DMS 273 treated with DMSO at 0.1 percent for 48 hours (cell line): ENCODE results near the gene RHOT2.

Source experiments
- DNase-seq: peaks from one replicate; lab custom pipeline; 2025; lab: John Stamatoyannopoulos, UW

The RHOT2 gene

DNA sequence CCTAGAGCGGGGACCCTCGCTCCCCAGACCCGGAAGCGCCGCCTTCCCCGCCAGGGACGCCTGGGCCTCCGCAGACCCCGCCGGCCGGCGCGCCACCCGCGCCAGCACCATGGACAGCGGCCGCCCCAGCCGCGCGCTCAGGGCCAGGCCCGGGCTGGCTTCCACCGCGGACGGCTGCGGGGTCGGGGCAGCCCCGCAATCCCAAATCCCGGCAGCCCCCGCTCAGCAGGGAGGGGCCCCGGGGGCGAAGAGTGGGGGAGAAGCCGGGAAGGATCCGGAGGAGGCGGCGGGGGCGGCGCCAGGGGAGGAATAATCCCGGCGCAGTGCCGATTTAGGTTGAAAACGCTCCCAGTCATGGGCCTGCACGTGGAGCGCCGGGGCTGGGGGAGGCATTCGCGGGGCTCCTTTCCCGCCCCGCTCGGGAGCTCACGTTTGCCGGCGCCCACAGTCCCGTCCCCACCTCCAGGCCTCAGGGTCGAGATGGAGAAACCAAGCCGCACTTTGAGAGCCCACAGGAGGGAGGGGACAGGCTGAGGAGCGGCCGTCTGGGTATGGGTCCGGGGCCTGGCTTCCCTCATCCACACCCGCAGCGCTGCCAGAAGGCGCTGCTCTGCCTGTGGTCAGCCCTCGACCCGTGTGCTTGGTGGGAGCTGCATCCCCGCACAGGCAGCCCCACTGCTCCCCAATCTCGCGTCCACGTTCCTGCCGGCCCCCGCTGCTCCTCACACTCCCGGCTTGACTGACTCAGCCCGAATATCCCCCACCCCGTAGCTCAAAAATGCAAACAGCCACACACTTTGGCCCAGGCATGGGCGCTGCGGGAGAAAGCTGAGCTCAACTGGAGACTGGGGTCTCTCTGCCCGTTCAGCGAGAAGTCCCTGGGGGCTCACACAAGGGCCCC is 33.0 kb downstream of the RHOT2 start:
- no peak for DNase-seq

DNA sequence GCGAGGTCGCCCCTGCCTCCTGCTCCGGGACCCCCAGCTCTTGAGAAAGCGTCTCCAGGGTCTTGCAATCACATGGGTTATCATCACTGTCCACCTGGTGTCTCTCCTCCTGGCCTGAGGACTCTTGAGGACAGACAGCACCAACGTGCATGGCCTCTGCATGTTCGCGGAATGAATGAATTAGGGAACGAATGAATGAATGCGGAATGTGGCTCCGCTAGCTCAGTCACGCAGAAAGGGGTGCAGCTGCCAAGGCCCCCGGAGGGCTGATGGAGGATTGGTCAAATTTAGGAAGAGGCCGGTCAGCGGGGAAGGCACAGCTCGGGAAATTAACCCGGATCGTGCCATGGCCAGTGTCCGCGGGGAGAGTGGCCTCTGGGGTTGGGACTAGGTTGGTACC is 34.4 kb downstream of the RHOT2 start:
- no peak for DNase-seq

DNA sequence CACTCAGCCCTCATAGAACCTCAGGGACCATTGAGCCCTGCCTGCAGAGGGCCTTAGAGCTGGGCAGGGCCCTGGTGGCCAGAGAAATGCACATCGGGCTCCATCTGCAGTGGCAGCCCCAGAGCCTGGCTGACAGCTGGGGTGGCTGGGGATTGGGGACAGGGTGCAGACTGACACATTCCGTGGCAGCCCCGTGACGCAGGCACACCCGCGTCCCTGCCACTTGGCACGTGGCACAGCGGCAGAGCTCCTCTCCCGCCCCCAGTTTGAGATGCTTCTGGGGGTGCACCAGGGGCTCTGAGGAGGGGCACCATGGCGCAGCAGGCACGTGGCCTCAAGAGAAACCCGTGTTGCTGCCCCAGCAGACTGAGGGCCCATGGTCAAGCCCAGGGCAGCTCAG is 35.5 kb downstream of the RHOT2 start:
- no peak for DNase-seq

DNA sequence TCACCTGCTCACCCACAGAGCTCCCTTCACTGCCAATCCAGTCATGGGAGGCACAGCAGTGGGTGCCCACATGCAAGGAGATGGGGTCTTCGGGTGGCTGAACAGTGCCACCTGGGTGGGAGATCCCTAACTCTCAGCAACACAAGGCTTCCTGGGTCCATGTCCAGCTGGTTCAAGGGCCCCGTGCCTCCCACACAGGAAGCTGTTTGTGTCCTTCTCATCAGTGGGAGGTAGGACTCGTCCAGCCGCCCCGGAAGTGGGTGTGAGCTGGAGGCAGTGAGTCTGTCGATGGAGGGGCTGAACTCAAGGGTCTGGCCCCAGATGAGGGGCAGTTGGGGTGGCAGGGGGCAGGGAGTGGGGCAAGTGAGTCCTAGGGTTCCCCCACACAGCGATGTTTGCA is 36.1 kb downstream of the RHOT2 start:
- DNase-seq, result no peak

DNA sequence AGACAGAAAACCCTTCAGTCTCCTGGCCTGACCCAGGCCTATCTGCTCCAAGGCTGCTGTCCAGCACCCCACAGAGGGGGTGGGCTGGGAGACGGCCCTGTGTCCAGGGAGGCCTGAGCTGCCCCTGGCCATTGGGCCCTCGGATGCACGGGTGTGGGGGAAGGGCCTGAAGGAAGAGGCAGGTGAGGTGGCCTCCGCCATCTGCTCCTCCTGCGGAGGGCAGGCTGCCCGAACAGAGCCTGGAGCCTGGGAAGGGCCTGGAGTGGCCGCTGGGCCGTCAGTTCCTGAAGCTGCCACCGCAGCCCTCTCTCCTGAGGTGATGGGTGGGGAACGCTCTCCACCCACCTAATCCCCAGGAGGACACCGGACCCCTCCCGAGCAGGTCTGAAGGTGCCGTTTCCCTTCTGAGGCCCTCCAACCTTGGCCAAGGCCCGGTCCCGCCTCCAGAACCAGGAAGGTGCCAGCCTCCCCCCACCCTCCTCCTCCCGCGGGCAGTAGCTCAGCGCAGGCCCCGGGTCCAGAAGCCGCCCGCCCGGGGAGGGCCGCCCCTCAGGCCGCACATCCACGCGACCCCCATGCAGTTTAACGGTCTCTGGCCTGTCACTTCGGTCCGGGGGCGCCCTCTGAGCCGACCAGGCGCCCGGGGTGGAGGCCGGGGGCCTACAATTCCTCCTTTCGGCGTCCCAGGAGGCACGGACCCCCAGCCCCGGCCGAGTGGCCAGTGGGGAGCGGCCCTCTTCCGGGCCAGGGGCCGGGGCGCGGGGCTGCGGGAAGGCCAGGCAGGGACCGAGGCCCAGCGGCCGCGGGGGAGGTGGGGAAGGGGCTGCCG is 36.8 kb downstream of the RHOT2 start:
- no peak for DNase-seq

DNA sequence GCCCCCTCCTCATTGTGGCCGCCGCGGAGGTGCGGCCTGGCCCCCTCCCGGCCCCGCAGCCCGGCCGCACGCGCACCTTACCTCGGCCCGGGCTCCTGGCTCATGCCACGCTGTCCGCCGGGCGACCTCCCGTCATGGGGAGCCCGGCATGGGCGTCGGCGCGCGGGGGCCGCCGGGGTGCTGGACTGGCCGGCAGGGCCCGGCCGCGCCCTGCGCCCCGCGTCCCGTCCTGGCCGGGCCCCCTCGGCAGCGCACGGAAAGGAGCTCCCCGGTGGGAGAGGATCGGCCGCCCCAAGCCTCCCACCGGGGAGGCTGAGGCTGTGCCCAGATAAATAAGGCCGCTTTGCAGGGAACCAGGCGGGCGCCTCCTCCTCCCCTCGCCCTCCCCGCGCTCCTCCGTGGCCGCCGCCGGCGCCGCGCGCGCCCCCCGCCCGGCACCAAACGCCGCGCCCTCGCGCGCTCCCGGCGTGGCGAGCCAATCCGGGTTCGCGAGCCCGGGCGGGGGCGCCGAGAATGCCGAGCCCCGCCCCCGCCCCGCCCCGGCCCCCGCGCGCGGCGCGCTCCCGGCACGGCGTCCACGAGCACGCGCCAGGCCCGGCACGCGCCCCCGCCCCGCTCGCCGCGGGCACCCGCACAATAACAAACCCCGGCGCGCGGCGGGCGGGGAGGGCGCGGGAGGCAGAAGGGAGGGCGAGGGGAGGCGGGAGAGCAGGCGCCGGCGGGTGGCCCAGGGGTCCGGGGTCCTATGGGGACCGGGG is 37.7 kb downstream of the RHOT2 start, which contains the start of gene FBXL16:
TSS of gene FBXL16 (minus strand) at position 371 of the 758 bp plus-strand sequence. CDS start 8,396 bp downstream, outside the sequence.
- DNase-seq, result no peak

DNA sequence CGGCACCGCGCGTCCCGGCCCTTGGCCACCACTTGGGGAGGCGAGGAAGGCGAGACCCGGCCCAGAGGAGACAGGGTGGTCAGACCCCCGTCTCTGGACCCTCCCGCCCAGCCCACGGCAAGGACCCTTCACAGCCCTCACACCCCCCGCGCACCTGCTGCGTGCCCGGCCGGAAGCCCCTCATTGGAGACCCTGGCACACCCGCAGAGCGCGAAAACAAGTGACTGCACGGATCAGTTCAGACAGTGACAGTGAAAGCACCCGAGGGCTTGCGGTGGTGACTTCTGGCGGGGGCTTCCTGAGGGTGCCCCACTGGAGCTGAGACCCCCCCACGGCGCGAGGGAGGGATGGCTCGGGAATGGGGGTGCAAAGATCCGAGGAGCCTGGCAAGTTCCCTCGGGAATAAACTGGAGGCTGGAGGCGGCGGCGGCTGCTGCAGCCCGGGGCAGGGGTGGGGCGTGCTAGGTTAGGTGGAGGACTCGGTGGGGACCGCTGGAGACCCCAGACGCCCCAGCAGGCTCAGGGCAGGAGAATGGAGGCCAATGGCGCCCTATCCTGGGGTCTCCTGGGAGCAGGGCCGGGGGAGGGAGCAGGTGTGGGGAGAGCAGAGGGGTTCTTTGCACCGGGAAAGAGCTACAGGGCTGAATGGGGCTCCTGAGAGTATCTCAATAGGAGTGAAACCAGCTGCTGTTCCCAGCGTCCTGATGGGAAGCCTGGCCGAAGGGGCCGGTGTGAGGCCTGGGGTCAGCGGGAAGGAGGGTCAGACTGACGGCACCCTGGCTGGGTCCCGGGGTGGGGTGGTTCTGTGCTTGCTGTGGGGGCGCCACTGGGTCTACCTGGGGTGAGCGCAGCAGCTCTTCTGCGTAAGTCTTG is 38.5 kb downstream of the RHOT2 start:
- no peak for DNase-seq

DNA sequence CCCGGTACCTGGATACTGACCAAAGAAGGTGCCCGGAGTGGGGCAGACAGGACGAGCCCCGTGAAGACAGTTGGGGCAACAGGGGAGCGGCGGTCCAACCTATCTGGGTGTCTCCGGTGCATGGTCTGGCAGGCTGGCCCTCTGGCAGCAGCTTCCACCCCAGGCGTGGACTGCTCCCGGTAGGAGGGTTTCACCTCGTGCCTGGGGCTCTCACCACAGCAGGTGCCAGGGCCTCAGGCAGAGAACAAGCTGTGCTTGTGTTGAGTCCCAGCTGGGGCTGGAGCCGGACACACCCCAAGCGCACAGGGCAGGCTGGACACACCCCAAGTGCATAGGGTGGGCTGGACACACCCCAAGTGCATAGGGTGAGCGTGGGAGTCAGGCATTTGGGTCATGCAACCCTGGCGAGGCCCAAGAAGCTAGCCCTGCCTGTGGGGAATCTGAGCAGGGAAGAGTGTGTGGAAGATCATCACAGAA is 39.2 kb downstream of the RHOT2 start:
- DNase-seq, result no peak

DNA sequence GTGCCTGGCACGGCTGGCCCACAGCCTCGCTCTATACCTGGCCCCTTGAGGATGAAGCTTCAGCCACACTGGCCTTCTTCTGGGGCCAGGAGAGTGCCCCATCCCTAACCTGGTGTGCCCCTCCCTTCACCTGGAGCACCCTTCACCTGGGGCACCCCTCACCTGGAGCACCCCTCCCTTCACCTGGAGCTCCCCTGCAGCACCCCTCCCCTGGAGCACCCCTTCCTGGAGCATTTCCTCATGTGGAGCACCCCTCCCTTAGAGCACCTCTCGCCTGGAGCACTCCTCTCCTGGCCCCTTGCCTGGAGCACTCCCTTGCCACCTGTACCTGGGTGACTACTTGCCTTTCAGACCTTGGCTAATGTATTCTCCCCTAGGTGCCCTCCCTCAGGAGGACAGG is 40.1 kb downstream of the RHOT2 start:
- DNase-seq, result no peak

DNA sequence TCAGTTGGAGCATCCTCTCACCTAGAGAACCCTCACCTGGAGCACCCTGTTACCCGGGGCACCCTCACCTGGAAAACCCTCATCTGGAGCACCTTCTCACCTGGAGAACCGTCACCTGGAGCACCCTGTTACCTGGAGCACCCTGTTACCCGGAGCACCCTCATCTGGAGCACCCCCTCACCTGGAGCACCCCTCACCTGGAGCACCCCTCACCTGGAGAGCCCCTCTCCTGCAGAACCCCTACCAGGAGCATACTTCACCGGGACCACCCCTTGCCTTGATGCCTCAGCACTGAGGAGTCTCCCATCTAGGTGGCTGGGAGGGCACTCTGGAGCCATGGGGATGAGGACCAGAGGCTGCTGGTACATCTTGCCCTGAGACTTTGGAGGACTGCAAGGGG is 41.0 kb downstream of the RHOT2 start:
- DNase-seq, result no peak

DNA sequence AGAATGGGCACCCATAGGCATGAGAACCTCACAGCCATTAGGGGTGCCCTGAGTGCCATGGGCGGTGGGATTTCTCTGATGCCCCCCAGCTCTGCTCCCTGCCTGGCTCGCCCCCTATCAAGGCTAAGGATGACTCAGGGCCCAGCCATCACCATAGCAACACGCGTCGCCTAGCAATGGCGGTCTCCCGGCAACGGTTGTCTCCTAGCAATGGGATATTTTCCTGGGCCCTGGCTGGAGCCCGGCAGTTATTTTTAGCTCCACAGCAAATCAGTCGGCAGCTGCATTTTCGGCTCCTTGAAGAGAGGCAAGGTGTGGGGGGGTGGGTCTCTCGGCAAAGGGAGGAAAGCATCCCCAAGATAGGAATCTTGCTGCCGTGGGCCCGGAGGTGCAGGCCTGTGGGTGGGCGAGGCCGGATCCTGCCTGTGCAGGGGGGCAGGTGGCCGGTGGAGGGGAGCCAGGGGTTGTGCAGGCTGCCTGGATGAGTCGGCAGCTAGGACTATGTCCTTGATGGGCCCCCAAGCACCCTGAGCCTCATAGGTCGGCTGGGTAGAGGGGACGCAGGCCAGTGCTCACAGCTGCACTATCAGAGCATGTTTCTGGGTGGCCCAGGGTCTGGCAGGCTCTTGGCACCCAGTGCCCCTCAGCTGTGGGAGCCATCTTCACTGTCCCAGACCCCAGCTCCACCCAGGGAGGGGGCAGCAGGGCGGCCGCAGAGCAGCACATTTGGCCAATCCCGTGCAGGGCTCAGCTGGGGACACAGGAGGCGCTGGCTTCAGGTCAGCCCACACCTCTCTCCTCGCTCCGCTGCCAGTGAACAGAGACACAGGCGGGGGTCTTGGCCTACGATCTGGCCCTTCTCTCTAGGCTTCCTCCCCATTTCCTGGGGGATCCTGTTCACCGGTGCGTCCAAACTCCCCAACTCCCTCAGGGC is 41.9 kb downstream of the RHOT2 start:
- peak; percentile 79 for DNase-seq

DNA sequence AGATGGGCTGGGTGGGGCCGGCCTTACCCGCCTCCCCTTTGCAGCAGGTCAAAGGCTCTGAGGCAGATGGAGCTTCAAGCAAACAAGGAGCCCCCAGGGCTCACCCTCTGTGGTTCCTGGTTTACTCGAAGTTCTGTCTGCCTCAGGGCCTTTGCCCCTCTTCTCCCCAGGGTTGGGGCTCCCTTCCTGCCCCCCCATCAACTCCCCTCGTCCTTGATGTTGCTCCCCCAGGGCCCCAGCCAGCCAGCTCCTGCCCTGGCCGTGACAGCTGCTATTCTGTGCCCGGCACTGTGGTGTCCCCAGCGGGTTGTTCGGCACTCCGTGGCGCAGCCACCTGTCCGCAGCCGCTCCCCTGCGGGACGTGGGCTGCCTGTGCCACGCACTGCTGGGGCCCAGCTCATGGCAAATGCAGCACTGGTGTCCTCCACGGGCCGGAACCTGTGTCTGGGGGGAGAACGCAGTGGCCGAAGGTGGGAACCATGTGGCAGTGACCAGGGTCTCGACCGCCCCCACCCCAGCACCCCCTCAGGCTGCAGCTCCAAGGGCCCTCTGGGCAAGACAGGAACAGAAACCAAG is 42.7 kb downstream of the RHOT2 start:
- no peak for DNase-seq

DNA sequence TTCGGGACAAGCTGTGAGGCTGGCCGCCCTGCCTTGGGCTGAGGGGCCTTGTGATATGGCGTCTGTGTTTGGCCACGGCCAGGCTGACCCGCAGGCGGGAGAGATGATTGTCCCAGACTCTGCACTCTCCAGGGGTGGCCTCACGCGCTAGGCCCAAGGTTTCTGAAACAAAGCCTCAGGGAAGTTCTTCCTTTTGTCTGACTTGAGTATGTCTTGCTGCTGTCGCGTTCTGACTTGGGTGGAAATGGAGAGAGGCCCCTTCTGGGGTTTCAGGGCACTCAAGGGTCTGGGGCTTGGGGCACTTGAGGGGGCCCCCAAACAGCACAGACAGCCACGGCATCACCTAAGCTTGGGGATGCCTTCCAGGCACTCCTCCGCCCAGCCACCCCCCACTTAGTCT is 43.2 kb downstream of the RHOT2 start:
- DNase-seq, result no peak

DNA sequence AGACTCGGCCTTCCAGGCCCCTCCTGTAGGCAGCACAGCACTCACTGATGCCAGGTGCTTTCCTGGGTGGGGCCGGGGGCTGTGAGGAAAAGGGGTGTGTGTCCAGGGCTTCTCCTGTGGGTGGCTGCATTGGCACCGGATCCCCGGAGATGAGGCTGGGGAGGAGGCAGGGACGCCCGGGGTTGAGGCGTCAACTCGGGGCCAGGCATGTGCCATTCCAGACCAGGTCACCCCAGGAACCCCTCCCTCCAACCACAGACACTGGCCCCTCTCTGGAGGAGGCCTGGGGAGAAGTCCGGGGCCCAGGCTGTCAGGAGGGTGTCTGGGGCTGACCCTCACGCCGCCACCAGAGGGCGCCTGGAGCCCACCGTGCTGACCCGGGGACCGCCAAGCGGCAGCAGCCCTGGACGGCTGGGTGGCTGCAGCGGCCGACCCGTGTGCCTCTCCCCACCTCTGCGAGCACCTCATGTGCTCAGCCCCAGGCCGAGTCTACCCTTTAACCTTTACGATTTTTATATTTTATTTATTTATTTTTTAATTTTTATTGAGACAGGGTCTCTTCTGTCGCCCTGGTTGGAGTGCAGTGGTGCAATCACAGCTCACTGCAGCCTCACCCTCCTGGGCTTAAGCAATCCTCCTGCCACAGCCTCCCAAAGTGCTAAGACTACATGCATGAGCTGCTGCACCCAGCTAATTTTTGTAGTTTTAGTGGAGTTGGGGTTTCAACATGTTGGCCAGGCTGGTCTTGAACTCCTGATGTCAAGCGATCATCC is 43.8 kb downstream of the RHOT2 start:
- no peak for DNase-seq

DNA sequence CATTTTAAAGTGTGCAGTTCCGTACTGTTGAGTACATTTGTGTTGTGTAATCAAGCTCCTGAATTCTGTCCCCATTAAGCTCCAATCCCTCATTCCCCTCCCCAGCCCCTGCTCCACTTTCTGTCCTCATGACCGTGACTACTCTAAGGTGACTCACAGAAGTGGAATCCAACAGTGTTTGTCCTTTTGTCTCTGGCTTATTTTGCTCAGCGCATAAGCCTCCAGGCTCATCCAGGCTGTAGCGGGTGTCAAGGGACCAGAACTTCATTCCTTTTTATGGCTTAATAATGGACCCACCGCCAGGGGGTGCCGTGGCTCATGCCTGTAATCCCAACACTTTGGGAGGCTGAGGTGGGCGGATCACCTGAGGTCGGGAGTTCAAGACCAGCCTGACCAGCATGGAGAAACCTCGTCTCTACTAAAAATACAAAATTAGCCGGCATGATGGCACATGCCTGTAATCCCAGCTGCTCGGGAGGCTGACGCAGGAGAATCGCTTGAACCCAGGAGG is 44.9 kb downstream of the RHOT2 start:
- DNase-seq, result peak; percentile 37

DNA sequence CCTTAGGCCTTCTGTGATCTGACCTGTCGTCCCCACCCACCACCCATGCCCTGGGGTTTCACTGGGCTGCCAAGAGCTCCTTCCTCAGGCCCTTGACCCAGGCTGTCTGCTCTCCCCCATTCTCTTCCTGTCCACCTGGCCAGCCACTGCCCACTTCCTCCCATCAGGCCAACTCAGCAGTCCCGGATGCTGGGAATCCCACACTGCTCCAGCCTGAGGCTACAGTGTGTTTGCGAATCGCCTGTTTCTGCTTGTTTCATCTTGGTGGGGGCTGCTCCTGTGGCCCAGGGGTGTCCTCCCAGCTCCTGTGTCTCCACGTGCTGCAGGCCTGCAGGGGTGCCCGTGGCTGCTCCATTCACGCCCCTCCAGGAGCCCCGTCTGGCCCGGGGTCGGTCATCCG is 46.1 kb downstream of the RHOT2 start:
- DNase-seq, result no peak

DNA sequence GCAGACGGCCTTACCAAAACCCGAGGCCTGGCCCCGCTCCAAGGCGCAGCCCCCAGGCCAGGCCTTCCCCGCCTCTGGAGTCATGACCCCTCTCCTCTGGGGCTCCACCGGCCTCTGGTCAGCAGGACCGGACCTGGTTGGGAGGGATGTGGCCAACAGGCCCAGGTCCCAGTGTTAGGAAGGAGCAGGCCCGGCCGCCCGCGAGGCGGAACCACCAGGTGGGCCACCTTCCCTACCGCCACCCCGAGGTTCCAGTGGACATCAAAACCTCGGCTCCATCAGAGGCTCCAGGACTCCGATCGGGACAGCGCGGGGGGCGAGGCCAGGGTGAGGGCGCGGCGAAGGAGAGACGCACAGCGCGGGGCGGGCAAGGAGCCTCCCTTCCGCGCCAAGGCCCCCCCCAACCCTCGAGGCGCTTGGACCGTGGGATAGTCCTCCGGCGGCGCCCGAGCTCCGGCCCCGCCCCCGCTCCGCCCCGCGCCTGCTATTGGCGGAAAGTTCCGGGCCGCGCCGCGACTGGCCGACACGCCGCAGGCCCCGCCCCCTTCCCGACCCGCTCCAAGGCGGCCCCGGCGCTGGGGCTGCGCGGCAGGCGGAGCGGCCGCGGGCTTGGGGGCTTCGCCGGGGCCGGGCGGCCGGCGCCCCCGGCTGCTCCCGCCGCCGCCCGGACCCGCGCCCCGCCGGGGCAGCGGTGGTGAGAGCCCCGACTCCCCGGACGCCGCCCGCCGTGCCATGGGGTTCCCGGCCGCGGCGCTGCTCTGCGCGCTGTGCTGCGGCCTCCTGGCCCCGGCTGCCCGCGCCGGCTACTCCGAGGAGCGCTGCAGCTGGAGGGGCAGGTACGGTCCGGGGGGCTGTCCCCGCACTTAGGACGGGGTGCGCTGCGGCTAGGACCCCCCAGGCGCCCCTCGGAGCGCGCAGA is 46.9 kb downstream of the RHOT2 start, which contains the start of gene METRN:
TSS of gene METRN (plus strand) at position 561 of the 919 bp plus-strand sequence. CDS start at position 733, 172 bp downstream.
- peak; percentile 58 for DNase-seq
